SIG-M5 treated with dmso at 0.1 percent for 504 hours (cell line): Measurements from ENCODE around the gene PSD2.

Experiments
- DNase-seq: peaks from one replicate; lab custom pipeline; 2025; ENCODE audit not compliant: unreplicated experiment; lab: John Stamatoyannopoulos, UW

The PSD2 gene

GRCh38 chr5:139835656-139836055 is 40.0 kb downstream of the PSD2 start:
- DNase-seq = no peak

DNA sequence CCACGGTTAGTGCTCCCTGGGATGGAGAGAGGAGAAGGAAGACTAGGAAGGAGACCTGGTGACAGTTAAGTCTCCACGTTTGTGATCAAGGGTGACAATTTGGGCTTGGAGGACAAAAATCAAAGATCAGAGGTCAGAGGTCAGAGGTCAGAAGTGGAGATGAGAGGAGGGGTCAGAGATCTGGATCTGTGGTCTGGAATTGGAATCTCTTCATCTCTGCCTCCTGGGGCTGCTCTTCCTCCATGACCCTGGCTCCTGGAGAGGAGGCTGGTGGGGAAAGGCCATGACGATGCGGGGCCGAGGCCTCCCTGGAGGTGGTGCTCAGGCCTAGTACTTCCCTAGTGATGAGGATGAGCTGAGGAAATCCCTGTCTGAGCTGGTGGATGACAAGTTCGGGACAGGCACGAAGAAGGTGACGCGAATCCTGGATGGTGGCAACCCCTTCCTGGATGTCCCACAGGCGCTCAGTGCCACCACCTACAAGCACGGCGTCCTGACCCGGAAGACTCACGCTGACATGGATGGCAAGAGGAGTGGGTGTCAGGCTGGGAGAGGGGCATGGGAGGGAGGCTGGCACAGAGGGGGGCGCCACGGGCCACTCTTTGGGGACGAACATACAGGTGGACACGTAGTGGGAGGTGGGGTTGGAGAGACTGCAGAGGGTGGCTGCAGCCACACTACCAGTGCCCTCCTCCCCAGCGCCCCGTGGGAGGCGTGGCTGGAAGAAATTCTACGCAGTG is 41.0 kb downstream of the PSD2 start:
- DNase-seq = no peak

- DNase-seq = no peak
Measured at GRCh38 chr5:139837711-139838380, 42.2 kb downstream of the PSD2 start.

- no peak for DNase-seq
Measured at GRCh38 chr5:139838381-139839197, 43.0 kb downstream of the PSD2 start.

- no peak for DNase-seq
Measured at GRCh38 chr5:139839232-139839815, 43.7 kb downstream of the PSD2 start.

- DNase-seq = no peak
Measured at GRCh38 chr5:139839918-139840317, 44.3 kb downstream of the PSD2 start.

GRCh38 chr5:139841549-139841948 is 45.9 kb downstream of the PSD2 start:
- no peak for DNase-seq

DNA sequence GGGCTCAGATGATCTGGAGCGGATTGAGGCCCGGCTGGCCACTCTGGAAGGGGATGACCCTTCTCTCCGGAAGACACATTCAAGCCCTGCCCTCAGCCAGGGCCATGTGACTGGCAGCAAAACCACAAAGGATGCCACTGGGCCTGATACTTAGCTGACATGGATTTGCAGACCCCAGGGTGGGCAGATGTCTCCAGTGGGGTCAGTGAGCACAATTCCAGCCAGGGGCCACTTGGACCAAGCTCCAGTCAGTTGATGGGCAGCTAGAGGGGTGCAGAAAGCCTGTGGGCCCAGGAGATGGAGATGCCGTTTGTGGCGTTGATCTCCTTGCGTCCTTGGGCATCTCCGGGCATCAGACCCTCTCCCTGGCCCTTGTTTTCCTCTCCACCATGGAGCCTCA is 46.7 kb downstream of the PSD2 start:
- no peak for DNase-seq

GRCh38 chr5:139843991-139844390 is 48.4 kb downstream of the PSD2 start:
- no peak for DNase-seq

DNA sequence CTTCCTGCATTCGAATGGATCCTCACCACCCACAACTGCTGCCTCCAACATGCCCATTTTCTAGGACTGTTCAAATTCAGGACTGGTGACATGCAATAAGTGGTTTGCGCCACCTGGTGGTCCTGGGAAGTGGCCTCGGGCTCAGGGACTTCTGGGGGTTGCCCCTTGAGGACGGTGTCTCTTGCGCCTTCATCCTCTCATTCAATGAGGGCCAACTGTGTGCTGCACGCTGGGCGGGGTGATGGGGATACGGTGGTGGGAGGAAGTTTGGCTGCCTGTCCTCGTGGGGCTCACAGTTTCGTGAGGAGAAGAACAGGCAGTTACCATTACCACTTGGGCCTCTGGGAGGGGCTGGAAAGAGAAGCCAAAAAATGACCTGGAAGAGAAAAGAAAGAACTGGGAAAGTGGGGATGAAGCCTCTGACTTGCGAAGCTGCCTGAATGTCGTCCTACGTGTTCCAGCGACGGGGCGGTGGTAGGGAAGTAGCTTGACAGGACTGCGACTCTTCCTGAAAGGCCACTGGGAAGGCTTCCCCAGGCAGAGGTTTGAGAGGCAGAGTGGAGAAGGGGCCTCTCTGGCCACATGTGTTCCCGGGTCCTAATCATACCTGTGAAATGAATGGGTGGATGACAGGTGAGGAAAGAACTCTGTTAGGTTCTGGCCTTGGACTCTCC is 49.0 kb downstream of the PSD2 start:
- peak; percentile 77 for DNase-seq

GRCh38 chr5:139845846-139846681 is 50.5 kb downstream of the PSD2 start:
- no peak for DNase-seq

DNA sequence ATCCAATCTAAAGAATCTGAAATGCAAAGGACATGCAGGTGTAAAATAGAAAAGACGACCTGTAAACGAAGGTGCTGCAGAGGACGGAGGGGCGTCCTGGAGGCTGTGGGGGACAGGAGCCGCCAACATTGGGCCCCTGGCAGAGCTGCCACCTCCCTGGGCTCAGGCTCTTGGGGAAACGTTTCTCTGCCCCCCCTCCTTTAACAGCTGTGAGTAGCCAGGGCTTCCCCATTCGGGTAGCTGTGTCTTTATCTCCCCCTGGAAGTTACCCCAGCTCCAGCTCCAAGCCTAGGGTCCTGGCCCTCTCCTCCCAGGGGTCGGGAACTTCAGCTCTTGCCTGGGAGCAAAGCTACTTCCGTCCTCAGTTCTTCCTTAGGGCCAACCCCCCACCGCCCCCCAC is 51.5 kb downstream of the PSD2 start:
- no peak for DNase-seq

- DNase-seq = peak; percentile 69
Measured at GRCh38 chr5:139847790-139848507, 52.3 kb downstream of the PSD2 start.

DNA sequence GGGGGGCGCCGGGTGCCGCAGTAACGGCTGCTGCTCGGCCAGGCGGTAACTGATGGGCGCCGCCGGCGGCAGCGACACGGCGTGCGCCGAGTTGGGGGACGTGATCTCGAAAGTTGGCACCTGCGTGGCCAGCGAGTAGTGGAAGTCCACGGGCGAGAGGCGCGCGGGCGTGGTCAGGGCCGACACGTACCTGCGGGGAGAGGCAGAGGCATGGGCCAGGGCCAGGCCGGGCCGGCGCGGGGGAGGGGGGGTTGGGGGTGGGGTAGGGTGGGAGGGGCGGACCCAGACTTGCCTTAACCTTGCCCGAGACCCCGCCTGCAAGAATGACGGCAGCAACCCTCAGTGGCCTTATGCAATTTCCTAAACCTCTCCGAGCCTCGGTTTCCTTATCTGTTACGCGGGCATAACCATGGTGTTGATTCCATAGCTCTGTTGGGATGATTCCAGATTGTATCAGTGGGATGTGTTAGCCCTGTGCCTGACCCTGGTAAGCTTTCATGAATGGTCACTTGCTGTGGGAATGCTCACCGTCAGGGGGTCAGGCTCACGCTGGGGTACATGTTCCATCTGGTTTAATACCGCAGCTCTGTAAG is 53.0 kb downstream of the PSD2 start:
- peak; percentile 45 for DNase-seq

- no peak for DNase-seq
Measured at GRCh38 chr5:139849501-139849900, 53.9 kb downstream of the PSD2 start.

GRCh38 chr5:139849942-139850341 is 54.3 kb downstream of the PSD2 start:
- DNase-seq = no peak

DNA sequence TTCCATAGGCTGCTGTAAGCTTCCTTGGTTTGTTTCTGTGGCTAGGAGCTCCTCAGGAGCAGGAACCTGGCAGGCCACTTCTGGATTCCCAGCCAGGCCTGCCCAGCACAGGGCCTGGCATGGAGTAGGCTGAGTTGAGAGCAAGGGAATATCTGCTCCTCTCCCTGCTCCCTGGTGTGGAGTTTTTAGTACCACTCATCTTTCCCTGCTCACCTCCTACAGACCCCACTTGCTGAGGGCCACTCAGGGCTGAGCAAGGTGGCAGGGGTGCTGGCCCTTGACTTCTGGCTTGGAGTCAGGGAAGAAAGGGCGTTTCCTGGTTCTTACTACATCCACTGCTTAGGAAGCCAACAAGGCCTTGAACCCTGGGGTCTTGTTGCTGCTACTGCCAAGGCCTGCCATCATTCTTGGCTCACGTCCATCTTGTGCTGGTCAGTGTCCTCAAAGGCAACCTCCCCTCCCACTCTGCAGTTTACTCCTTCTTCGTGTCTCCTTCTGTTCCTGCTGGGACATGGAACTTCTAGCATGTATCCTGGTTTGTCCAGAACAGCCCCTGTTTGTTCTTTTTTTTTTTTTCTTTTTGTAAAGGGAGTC is 54.9 kb downstream of the PSD2 start:
- DNase-seq = no peak

- no peak for DNase-seq
Measured at GRCh38 chr5:139851558-139851957, 56.0 kb downstream of the PSD2 start.

DNA sequence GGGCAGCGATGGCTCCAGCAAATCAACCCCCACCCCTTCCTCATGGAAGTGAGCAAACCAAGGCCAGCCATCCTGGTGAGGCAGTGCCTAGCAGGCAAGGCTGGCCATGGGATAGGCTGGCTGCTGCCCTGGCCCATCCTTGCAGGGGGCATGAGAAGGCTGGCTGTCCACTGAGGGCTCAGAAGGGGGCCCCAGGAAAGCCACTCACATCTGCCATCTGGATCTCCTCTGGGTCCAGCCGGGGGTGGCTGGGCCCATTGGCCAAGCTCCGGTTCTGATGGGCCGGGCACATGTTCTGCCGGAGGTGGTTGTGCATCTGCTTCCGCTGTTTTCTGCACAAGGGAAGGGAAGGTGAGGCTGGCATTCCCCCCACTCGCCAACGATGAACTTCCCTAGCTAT is 57.1 kb downstream of the PSD2 start:
- no peak for DNase-seq
